IPS DF 6.9 (cell line): ENCODE data around the gene BBC3.
"Not testable (repeated sequence)": the region's sequence is repeated elsewhere in the genome, so short reads cannot be mapped to it uniquely, and the experiment has no call there.

Experiments
- DNase-seq: peaks from one replicate; pipeline ENCODE4 v3.0.0-alpha.2; 2013; ENCODE audit warnings: low read depth, low spot score
- H3K27ac ChIP-seq: one replicate; pipeline ENCODE4 v1.5.1; 2013; ENCODE audit warnings: low read length, control low read depth
- H3K27me3 ChIP-seq: 2 replicates; pipeline ENCODE4 v1.6.1; 2013; ENCODE audit warnings: mild to moderate bottlenecking, low read length; ENCODE audit not compliant: control insufficient read depth, insufficient read depth
- H3K36me3 ChIP-seq: 2 replicates; pipeline ENCODE4 v1.6.1; 2013; ENCODE audit warnings: low read length; ENCODE audit not compliant: control insufficient read depth, insufficient read depth
- H3K4me1 ChIP-seq: 2 replicates; pipeline ENCODE4 v1.6.1; 2013; ENCODE audit warnings: low read length; ENCODE audit not compliant: control insufficient read depth, insufficient read depth
- H3K4me3 ChIP-seq: 2 replicates; pipeline ENCODE4 v1.5.1; 2013; ENCODE audit warnings: mild to moderate bottlenecking, low read length
- H3K9me3 ChIP-seq: 2 replicates; pipeline ENCODE4 v1.6.1; 2013; ENCODE audit warnings: low read length, inconsistent platforms; ENCODE audit not compliant: control insufficient read depth, insufficient read depth
- WGBS: extraction: QIAGEN DNeasy Blood & Tissue Kit; methylation state at CpG from one replicate; pipeline ENCODE4 v1.1.7; 2013; ENCODE audit warnings: mixed read lengths, missing lambda C conversion rate; ENCODE audit not compliant: insufficient read length, insufficient coverage; 5-methylcytosine and 5-hydroxymethylcytosine counted together

Gene BBC3

GRCh38 chr19:47271949-47272348, 41.0 kb upstream of the BBC3 start:
- H3K27ac ChIP-seq = no peak overlapping the region
- no peak overlapping the region for H3K4me3 ChIP-seq
- WGBS = no CpG with 5 or more reads among the region's 6 CpGs
- DNase-seq = no peak
- no peaks in the 10 kb centered on the region for H3K9me3 ChIP-seq
- peaks cover 8% of the 10 kb centered on the region; the same call in 1 of the 2 replicates for H3K36me3 ChIP-seq
- H3K27me3 ChIP-seq = peaks cover 4% of the 10 kb centered on the region; the same call in 1 of the 2 replicates
- 0 out of 2 replicates have a peak, but pooled peaks cover 1% of the 10 kb centered on the region for H3K4me1 ChIP-seq

DNA sequence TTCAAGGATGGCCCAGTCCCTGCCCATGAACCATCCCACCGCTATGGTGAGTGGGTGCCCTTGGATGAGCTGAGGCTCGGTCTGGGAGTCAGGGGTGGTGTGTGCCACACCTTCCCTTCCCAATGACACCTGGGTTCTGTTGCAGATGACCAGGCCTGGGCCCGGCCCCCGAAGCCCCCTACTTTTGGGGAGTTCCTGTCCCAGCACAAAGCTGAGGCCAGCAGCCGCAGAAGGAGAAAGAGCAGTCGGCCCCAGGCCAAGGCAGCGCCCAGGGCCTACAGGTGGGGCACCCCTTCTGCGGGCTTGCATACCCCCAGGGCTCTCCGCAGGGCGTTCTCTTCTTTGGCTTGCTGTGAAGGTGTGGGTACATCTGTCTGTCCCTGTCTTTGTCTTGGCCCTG, 39.4 kb upstream of the BBC3 start:
- Histone ChIP-seq H3K9me3 (no peaks in the 10 kb centered on the region), H3K27me3 (no peaks in the 10 kb centered on the region), H3K36me3 (peaks cover 15% of the 10 kb centered on the region), H3K27ac (no peak overlapping the region), H3K4me1 (0 out of 2 replicates have a peak, but pooled peaks cover 1% of the 10 kb centered on the region), H3K4me3 (no peak overlapping the region)
- no CpG with 5 or more reads among the region's 10 CpGs for WGBS
- no peak for DNase-seq

DNA sequence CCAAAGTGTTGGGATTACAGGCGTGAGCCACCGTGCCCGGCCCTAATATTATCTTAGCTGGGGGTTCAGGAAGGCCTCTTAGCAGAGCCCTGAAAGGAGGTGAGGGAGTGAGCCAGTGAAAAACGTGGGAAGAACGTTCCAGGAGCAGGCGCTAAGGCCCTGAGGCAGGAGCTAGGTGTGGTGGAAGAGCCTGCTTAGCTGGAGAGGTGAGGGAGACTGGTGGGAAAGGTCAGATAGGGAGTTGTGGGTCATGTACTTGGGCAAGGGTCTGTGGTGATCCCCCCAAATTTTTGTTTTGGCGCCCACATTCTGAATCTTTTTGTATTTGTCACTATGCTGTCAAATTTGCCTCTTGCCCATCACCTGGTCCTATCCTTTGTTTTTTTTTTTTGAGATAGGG, 38.6 kb upstream of the BBC3 start:
- 0 out of 2 replicates have a peak, but pooled peaks cover 1% of the 10 kb centered on the region for H3K4me1 ChIP-seq
- H3K27ac ChIP-seq = no peak overlapping the region
- DNase-seq = no peak
- no CpG with 5 or more reads among the region's 7 CpGs for WGBS
- H3K27me3 ChIP-seq = no peaks in the 10 kb centered on the region
- no peak overlapping the region for H3K4me3 ChIP-seq
- H3K36me3 ChIP-seq = peaks cover 18% of the 10 kb centered on the region
- no peaks in the 10 kb centered on the region for H3K9me3 ChIP-seq

GRCh38 chr19:47268028-47268427, 37.0 kb upstream of the BBC3 start:
- Histone ChIP-seq H3K27me3 (no peaks in the 10 kb centered on the region), H3K4me1 (0 out of 2 replicates have a peak, but pooled peaks cover 1% of the 10 kb centered on the region), H3K4me3 (no peak overlapping the region), H3K9me3 (no peaks in the 10 kb centered on the region), H3K36me3 (peaks cover 24% of the 10 kb centered on the region), H3K27ac (no peak overlapping the region)
- DNase-seq = no peak
- WGBS = no CpG with 5 or more reads among the region's 6 CpGs

- no peak overlapping the region for H3K4me3 ChIP-seq
- no peaks in the 10 kb centered on the region for H3K9me3 ChIP-seq
- WGBS = no CpG with 5 or more reads among the region's 14 CpGs
- DNase-seq = no peak
- H3K36me3 ChIP-seq = peaks cover 25% of the 10 kb centered on the region
- no peaks in the 10 kb centered on the region for H3K27me3 ChIP-seq
- H3K4me1 ChIP-seq = 0 out of 2 replicates have a peak, but pooled peaks cover 1% of the 10 kb centered on the region
- no peak overlapping the region for H3K27ac ChIP-seq
These were observed 36.4 kb upstream of the BBC3 start for GRCh38 chr19:47267350-47267759.

DNA sequence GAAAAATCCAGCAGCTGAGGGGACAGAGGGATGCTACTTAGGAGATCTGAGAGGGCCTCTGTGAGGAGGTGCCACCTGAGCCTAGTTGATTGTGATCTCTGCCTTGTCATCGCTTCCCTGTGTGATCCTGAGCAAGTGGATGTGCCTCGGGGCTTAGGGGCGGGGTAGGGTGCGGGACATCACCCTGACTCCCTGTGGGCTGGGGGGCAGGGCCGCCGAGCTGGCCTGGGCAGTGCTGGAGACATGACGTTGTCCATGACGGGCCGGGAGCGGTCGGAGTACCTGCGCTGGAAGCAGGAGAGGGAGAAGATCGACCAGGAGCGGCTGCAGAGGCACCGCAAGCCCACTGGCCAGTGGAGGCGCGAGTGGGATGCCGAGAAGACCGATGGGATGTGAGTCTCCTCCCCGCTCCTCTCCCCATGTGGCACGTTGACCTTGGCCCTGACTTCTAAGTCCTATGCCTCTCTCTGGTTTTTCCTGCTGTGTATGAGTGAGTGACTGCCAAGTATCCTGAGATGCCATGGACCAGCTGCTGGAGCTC, 35.5 kb upstream of the BBC3 start:
- Histone ChIP-seq H3K4me1 (no peaks in the 10 kb centered on the region), H3K36me3 (peaks cover 25% of the 10 kb centered on the region), H3K27me3 (no peaks in the 10 kb centered on the region), H3K9me3 (no peaks in the 10 kb centered on the region), H3K27ac (no peak overlapping the region), H3K4me3 (no peak overlapping the region)
- no peak for DNase-seq
- no CpG with 5 or more reads among the region's 21 CpGs for WGBS

DNA sequence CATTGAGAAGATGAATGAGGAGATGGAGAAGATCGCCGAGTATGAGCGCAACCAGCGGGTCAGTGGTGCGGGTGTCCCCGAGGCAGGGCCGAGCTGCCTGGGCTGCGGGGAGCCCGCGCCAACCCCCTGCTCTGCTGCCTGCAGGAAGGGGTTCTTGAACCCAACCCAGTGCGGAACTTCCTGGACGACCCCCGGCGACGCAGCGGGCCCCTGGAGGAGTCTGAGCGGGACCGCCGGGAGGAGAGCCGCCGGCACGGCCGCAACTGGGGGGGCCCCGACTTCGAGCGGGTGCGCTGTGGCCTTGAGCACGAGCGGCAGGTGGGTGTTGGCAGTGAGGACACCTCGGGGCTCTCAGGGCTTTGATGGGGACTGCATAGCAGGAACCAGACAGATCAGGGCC, 33.6 kb upstream of the BBC3 start:
- H3K27me3 ChIP-seq = no peaks in the 10 kb centered on the region
- DNase-seq = no peak
- no CpG with 5 or more reads among the region's 30 CpGs for WGBS
- no peaks in the 10 kb centered on the region for H3K9me3 ChIP-seq
- no peaks in the 10 kb centered on the region for H3K4me1 ChIP-seq
- no peak overlapping the region for H3K27ac ChIP-seq
- peaks cover 36% of the 10 kb centered on the region for H3K36me3 ChIP-seq
- no peak overlapping the region for H3K4me3 ChIP-seq

- no CpG with 5 or more reads among the region's 14 CpGs for WGBS
- H3K9me3 ChIP-seq, DNase-seq, H3K4me3 ChIP-seq, H3K27ac ChIP-seq, H3K4me1 ChIP-seq, H3K27me3 ChIP-seq: not testable (repeated sequence)
- peaks cover 33% of the 10 kb centered on the region for H3K36me3 ChIP-seq
These were observed 31.2 kb upstream of the BBC3 start for GRCh38 chr19:47261946-47262793.

DNA sequence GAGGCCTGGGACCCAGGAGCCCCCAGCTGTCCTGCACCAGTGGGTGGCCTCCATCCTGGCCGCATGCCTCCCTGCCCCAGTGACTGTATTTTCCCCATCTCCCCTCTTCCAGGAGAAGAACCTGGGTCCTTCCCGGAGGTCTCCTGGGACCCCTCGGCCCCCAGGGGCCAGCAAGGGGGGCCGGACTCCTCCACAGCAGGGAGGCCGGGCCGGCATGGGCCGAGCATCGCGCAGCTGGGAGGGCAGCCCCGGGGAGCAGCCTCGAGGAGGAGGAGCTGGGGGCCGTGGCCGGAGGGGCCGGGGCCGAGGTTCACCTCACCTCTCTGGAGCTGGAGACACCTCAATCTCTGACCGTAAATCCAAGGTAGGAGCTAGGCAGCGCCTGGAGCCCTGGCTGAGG, 29.5 kb upstream of the BBC3 start:
- Histone ChIP-seq H3K9me3 (no peaks in the 10 kb centered on the region), H3K4me1 (no peaks in the 10 kb centered on the region), H3K27ac (no peak overlapping the region), H3K27me3 (no peaks in the 10 kb centered on the region), H3K4me3 (no peak overlapping the region), H3K36me3 (peaks cover 27% of the 10 kb centered on the region)
- DNase-seq = no peak
- no CpG with 5 or more reads among the region's 17 CpGs for WGBS

DNA sequence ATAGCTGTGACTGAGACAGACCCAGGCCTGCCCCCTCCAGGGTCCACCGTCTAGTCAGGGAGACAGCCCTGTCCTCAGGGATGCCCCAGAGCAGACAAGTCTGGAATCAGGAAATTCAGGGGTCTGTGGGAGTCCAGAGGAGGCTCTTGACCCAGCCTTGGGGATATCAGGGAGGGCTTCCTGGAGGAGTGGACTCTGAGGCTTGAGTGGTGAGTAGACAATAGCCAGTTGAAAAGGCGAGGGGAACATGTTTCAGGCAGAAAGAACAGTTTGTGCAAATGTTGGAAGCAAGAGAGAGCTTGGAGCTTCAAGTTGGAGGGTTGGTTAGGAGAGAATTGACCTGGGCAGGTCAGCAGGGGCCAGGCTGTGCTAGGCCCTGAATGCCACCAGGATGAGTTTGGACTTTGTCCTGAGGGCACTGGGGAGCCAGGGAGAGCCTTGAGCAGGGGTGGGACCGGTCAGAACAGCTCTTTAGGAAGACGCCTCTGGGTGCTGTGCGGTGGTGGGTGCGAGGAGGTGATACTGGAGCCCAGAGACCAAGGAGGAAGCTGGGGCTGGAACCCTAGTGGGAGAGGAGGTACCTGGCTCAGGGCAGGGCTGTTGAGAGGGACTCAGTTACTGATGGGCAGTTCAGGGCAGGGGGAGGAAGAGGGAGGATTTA, 28.0 kb upstream of the BBC3 start:
- H3K4me3 ChIP-seq = no peak overlapping the region
- H3K27me3 ChIP-seq = no peaks in the 10 kb centered on the region
- no peaks in the 10 kb centered on the region for H3K9me3 ChIP-seq
- H3K4me1 ChIP-seq = no peaks in the 10 kb centered on the region
- WGBS = no CpG with 5 or more reads among the region's 6 CpGs
- no peak for DNase-seq
- peaks cover 20% of the 10 kb centered on the region for H3K36me3 ChIP-seq
- H3K27ac ChIP-seq = no peak overlapping the region
